Adrenal gland (tissue), 12 donors: Measurements from ENCODE around the gene SIT1. TPM values are rescaled to one million over a fixed set of nuclear protein-coding genes. Genes with fewer than 3 reads are reported as not detected.
A peak's percentile ranks its signal among the peaks of the same experiment; 100 is the strongest.
"Not testable (repeated sequence)": the region's sequence is repeated elsewhere in the genome, so short reads cannot be mapped to it uniquely, and the experiment has no call there.

Experiments used
- DNase-seq, 7 donors: peaks; one replicate each; pipeline ENCODE4 v3.0.0-alpha.2; 2019 to 2020
- H3K27ac ChIP-seq, 5 donors: fragments of 200-600 bp; sonication (generic) in 4 of 5; 1 replicate in 3 of 5; 2 replicates in 2 of 5; pipeline versions ENCODE4 v1.5.1 to v1.8.0; 2016 to 2020; ENCODE audit warnings: mild to moderate bottlenecking in 1 of 5
- H3K27me3 ChIP-seq: fragments of 200-600 bp; 2 replicates; pipeline ENCODE4 v1.8.0; 2021
- H3K36me3 ChIP-seq, 2 donors: fragments of 200-600 bp; replicated peaks in 1 of 2; 1 replicate in 1 of 2; 2 replicates in 1 of 2; pipeline versions ENCODE4 v1.5.1 to v1.8.0; 2018 to 2022
- H3K4me1 ChIP-seq, 2 donors: fragments of 200-600 bp; replicated peaks in 1 of 2; 1 replicate in 1 of 2; 2 replicates in 1 of 2; pipeline versions ENCODE4 v1.5.1 to v1.8.0; 2018 to 2021
- H3K4me3 ChIP-seq, 4 donors: fragments of 200-600 bp; sonication (generic) in 3 of 4; one replicate each; pipeline ENCODE4 v1.5.1; 2016 to 2018
- H3K9me3 ChIP-seq, 3 donors: fragments of 200-600 bp; sonication (generic) in 1 of 3; replicated peaks in 1 of 3; 1 replicate in 2 of 3; 2 replicates in 1 of 3; pipeline versions ENCODE4 v1.5.1 to v1.8.0; 2016 to 2021
- POLR2A ChIP-seq, 2 donors: fragments of 450-650 bp; IDR thresholded peaks; one replicate each; pipeline ENCODE4 v1.6.1; 2017; ENCODE audit warnings: antibody characterized with exemption in 2 of 2, mild to moderate bottlenecking in 2 of 2, moderate library complexity in 1 of 2
- WGBS, 4 donors: extraction: QIAGEN DNeasy Blood & Tissue Kit in 2 of 4; methylation state at CpG; one replicate each; pipeline versions ENCODE4 v1.1.5 to v1.1.7; 2013 to 2017; 5-methylcytosine and 5-hydroxymethylcytosine counted together
- intact Hi-C, 2 donors: fragments of 100-400 bp; cut with DNase I; formaldehyde crosslinking; loops; one replicate each; pipeline versions ENCODE4 v1.14.1 to v1.15.0; 2022 to 2023
- polyA plus RNA-seq, 3 donors: library from polyadenylated mRNA; stranded (reverse); fragments of 200-250 nt in 2 of 3; fragments of 350-450 nt in 1 of 3; fragmentation: Illumina TruSeq in 1 of 3; extraction: RNeasy Lipid Tissue Mini Kit (QIAGEN cat#74804) in 1 of 3; gene quantifications; one replicate each; pipeline ENCODE4 v1.2.3, GENCODE V29; 2013 to 2014
- total RNA-seq, 9 donors: library from RNA; depleted of rRNA in 4 of 9; stranded (reverse); fragments of >200 nt in 4 of 9; fragments of 120-200 nt in 1 of 9; fragmentation: NEBNext Ultra II Directional in 1 of 9; extraction: Animal tissue kit (Norgen Biotek cat#: 25700) in 1 of 9; gene quantifications; one replicate each; pipeline versions ENCODE4 v1.1.0 to v1.2.4, GENCODE V29; 2013 to 2023
- TF ChIP-seq, protein P1 (sequence below), 6 experiments: fragments of 450-650 bp in 4 of 6; fragments of 200-600 bp in 2 of 6; sonication (generic) in 1 of 6; IDR thresholded peaks; 1 replicate in 5 of 6; 2 replicates in 1 of 6; pipeline versions ENCODE4 v1.5.1 to v1.8.0; 2016 to 2021; ENCODE audit warnings: antibody characterized with exemption in 6 of 6, mild to moderate bottlenecking in 2 of 6, moderate library complexity in 1 of 6
- donor health status: healthy with polysubstance abuse.
- donor health status: Bipolar disorder and iron deficiency.
- donor health status: DM: yes; HTN: yes; CAD: no.
- donor health status: DM: no; HTN: no; CAD: no.
- donor health status: DM: no; HTN: no; CAD: no.
- donor health status: DM: yes; HTN: yes; CAD: no.

Gene SIT1
- total and polyA plus RNA-seq, 12 donors, result 0.06 to 2.1 (median 0.83) TPM; not detected in 2

GRCh38 chr9:35637427-35637955 lies 13.2 kb downstream of the SIT1 start:
- H3K4me1 ChIP-seq, result peaks cover 8 to 35% of the 10 kb centered on the region in 2 donors
- peak in 1 of 7 donors; percentile 43 for DNase-seq

GRCh38 chr9:35636877-35637246 lies 13.9 kb downstream of the SIT1 start:
- H3K4me3 ChIP-seq, DNase-seq, intact Hi-C loops, H3K27me3 ChIP-seq, H3K9me3 ChIP-seq, H3K36me3 ChIP-seq: not testable (repeated sequence)
- Histone ChIP-seq H3K27ac (peak overlapping the region in 3 of 5 donors; percentile 9 to 83 (median 78)), H3K4me1 (peaks cover 8 to 35% of the 10 kb centered on the region in 2 donors)
- 96 to 99% (median 97%) methylated on average over 6 of the region's 6 CpGs for WGBS, 4 donors

More at GRCh38 chr9:35637427-35637955, 13.2 kb downstream of the SIT1 start:
- H3K9me3 ChIP-seq, H3K4me3 ChIP-seq, H3K36me3 ChIP-seq, H3K27ac ChIP-seq, H3K27me3 ChIP-seq, intact Hi-C loops: not testable (repeated sequence)
- WGBS, 4 donors, result 92 to 97% (median 95%) methylated on average over 9 of the region's 9 CpGs

DNA sequence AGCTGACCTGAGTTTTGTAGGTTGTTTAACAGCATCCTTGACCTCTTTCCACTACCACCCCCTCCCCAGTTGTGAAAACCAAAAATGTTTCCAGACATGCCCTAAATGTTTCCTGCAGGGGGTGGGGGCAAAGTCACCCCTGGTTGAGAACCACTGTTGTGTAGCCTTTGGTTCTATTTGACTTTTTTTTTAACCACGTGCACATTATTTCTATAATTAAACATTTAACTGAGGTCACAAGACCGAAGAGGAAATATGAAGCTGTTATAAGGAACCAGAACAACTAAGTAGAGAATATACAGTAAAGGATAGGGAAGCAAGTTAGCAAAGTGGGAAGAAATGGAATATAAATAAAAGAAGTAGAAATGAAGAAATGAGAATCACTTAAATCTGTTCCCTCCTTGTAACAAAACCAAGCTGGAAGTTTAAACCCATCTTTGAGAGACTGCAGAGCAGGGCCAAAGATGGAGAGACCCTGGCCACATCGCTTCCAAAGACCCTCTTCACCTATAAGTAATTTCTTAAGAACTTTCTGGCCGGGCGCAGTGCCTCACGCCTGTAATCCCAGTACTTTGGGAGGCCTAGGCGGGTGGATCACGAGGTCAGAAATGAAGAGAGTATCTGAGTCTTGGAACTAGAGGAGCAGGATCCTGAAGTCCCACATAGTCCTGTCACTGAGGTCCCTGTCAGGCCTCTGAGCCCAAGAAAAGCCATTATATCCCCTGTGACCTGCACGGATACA lies 14.4 kb downstream of the SIT1 start:
- intact Hi-C loops, result no loop called here

GRCh38 chr9:35635730-35636129 lies 15.0 kb downstream of the SIT1 start:
- no peak for DNase-seq
- Histone ChIP-seq H3K9me3 (no peaks in the 10 kb centered on the region), H3K4me1 (peaks cover 8 to 35% of the 10 kb centered on the region in 2 donors), H3K27ac (peak overlapping the region; percentile 23 to 83 (median 73)), H3K4me3 (no peak overlapping the region), H3K27me3 (no peaks in the 10 kb centered on the region), H3K36me3 (no peaks in the 10 kb centered on the region)
- TF ChIP-seq POLR2A (IDR thresholded peaks at IDR 0.05), result no peak
- TF ChIP-seq, protein P1, sequence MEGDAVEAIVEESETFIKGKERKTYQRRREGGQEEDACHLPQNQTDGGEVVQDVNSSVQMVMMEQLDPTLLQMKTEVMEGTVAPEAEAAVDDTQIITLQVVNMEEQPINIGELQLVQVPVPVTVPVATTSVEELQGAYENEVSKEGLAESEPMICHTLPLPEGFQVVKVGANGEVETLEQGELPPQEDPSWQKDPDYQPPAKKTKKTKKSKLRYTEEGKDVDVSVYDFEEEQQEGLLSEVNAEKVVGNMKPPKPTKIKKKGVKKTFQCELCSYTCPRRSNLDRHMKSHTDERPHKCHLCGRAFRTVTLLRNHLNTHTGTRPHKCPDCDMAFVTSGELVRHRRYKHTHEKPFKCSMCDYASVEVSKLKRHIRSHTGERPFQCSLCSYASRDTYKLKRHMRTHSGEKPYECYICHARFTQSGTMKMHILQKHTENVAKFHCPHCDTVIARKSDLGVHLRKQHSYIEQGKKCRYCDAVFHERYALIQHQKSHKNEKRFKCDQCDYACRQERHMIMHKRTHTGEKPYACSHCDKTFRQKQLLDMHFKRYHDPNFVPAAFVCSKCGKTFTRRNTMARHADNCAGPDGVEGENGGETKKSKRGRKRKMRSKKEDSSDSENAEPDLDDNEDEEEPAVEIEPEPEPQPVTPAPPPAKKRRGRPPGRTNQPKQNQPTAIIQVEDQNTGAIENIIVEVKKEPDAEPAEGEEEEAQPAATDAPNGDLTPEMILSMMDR (IDR thresholded peaks at IDR 0.05), result no peak
- intact Hi-C loops, result no loop called here

More for the DNA sequence above, 14.4 kb downstream of the SIT1 start:
- 72 to 75% (median 73%) methylated on average over 9 of the region's 9 CpGs for WGBS, 4 donors
- Histone ChIP-seq H3K4me1 (peaks cover 8 to 35% of the 10 kb centered on the region in 2 donors), H3K9me3 (no peaks in the 10 kb centered on the region), H3K27ac (peak overlapping the region in 4 of 5 donors; percentile 63 to 83 (median 76)), H3K4me3 (no peak overlapping the region), H3K36me3 (no peaks in the 10 kb centered on the region), H3K27me3 (no peaks in the 10 kb centered on the region)
- DNase-seq, result peak in 1 of 7 donors; percentile 48
- TF ChIP-seq, protein P1 (IDR thresholded peaks at IDR 0.05), result no peak
- no peak for TF ChIP-seq POLR2A (IDR thresholded peaks at IDR 0.05)

GRCh38 chr9:35629597-35629996 lies 21.1 kb downstream of the SIT1 start:
- Histone ChIP-seq H3K27me3 (no peaks in the 10 kb centered on the region), H3K4me1 (no peaks in the 10 kb centered on the region), H3K27ac (no peak overlapping the region), H3K36me3 (no peaks in the 10 kb centered on the region), H3K9me3 (no peaks in the 10 kb centered on the region), H3K4me3 (no peak overlapping the region)
- WGBS, 4 donors, result 85 to 92% (median 88%) methylated on average over 5 of the region's 5 CpGs
- TF ChIP-seq, protein P1 (IDR thresholded peaks at IDR 0.05), result no peak
- TF ChIP-seq POLR2A (IDR thresholded peaks at IDR 0.05), result no peak
- intact Hi-C loops, result no loop called here
- no peak for DNase-seq
